NCI-H1436 (cell line): Measurements from ENCODE around the gene SMURF1.

Experiments
- DNase-seq: peaks from one replicate; lab custom pipeline; 2025; lab: John Stamatoyannopoulos, UW

The SMURF1 gene

DNA sequence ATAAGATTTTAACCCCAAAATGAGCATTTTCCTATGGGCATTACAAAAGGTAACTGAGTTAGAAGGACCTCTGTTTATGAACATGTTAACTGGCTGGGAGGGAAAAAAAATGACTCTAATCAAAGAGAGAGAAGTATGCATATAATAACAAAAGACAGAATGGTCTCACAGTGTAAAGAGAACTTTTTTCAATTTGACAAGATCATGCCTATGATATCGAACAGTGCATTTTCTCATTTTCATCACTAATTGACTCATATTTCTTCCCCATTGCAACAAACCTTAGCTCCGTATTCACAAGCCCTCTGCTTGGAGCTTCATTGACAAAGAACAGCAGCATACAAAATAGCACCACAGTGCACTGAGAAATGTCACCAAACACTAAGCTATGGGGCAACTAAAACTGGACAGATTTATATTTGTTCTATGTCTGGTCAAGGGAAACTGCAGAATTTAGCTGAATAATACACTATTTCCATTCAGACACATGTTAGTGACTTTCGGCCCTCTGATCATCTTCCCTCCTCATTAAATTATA, 45.6 kb downstream of the SMURF1 start:
- DNase-seq, result no peak

- no peak for DNase-seq
Measured at GRCh38 chr7:99097730-99098129, 46.2 kb downstream of the SMURF1 start.

DNA sequence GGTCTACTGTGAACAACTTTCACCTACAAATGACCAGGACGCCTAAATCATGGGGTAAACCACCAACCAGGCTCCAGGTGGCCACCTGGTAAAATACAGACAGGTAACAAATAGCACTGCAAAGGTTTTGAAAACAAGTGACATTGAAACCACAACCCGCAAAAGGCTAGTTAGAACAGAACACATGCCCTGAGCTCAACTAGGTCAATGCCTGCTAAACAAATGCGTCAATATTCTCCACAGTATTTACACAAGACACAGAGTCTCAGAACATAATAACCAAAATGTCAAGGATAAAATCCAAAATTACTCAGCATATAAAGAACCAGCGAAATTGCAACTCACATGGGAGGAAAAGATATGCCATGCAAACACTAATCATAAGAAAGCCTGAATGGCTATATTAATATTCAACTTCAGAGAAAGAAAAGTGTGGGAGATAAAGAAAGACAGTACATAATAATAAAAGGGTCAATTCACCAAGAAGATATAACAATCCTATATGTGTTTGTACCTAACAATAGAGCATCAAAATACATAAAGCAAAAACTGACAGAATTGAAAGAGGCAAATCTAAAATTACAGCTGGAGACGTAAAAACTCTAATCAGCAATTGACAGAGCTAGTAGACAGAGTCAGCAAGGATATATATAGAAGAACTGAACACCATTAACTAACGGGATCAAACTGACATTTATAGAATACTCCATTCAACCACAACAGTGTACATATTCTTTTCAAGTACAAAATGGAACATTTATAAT, 47.6 kb downstream of the SMURF1 start:
- no peak for DNase-seq

DNA sequence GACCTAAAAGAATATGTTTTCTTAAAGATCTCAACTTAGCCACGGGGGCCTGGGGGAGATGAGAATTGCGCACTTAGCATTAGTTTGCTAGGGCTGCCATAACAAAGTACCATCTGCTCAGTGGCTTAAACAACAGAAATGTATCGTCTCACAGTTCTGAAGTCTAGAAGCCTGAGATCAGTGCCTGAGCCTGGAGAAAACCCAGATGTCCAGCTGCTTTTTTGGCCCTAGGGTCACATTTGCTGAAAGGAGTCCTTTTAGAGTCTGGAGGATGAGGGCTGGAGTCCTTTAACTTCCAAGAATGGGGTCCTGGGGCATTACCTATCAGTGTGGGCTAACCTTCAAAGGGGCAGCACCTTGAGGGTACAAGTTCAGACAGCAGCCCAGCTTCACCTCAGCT, 48.2 kb downstream of the SMURF1 start:
- no peak for DNase-seq

GRCh38 chr7:99094401-99094800, 49.5 kb downstream of the SMURF1 start:
- no peak for DNase-seq

DNA sequence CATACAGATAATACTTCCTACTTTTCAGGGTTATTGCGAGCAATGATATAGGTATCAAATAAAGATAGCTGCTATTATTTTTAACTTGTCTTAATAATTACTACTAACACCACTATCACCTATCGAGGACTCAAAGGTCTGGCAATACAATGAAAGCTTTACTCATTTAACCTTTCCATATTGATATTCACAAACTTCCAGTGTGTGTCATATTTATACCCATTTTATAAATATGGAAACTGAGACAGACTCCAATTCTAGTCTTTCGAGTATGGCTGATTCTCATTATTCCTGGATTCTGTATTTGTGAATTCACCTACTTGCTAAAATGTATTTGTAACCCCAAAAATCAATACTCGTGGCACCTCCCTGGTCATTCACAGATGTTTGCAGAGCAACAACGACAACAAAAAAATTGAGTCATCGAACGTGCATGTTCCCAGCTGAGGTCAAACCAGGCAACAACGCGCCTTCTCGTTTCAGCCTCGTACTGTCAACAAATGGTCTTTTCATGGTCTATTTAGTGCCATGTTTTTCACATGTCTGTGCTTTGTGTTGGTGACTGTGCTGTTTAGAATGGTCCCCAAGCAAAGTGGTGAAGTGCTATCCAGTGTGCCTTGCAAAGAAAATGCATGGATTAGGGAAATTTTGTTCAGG, 51.7 kb downstream of the SMURF1 start:
- DNase-seq, result no peak

DNA sequence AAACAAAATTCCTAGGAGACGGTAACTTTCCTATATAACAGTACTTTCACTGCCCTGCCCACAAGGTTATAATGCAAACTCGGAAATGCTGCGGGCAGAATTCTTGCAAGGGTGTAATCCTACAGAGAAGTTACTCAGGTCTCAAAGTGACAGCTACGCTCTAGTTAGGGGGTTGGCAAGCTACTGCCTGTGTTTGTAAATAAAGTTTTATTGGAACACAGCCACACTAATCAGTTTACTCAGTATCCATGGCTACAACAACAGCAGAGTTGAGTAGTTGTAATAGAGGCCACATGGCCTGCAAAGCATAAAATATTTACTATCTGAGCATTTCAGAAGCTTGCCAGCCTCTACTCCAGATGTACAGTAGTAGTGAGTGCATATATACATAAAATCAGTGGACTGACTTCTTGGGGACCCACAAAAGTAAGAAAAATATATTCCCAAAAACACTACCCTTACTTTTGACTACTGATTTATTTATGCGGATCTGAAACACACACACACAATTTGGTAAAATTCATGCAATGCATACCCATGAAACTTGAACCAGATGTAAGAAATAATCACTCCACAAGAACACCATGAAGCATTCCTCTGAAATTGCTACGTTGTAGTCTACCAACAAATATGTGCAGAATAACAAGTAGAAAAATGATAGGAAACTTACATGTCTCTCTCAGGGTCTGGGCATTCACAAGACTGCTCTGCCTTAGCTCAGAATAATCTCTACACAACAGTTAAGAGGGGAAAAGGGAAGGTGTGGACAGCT, 53.0 kb downstream of the SMURF1 start:
- DNase-seq, result no peak

DNA sequence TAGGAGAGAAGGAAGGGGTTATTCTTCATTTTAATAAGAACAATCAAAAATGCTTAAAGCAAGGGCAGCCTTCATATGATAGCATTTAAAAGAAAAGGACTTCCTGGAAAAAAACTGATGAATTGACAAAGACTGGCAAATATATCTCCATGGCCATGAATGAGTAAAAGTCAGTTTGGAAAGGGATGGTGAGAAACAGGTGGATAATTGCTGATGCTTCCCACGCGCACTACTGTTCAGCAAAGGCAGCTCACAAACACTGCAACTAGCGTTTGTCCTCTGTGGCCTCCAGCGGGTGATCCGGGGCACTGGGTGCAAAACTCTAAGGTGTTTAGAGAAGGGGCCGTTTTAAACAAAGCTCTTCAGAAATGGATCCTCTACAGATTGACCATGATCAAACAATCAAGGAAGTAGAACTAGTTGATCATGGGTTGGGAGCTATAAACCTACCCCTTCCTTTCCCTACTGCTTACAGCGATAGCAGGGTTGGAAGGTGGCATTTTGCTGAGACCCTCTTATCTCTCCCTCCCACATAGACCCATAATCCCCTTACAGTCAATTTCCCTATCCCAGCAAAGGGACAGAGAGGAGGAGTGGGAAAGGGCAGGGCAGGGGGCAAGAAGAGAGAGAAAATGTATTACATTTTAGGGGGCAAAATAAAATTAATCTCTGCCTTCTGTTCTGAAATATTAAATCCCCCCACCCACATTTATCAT, 53.8 kb downstream of the SMURF1 start:
- DNase-seq, result no peak

- no peak for DNase-seq
Measured at GRCh38 chr7:99086944-99087343, 57.0 kb downstream of the SMURF1 start.

DNA sequence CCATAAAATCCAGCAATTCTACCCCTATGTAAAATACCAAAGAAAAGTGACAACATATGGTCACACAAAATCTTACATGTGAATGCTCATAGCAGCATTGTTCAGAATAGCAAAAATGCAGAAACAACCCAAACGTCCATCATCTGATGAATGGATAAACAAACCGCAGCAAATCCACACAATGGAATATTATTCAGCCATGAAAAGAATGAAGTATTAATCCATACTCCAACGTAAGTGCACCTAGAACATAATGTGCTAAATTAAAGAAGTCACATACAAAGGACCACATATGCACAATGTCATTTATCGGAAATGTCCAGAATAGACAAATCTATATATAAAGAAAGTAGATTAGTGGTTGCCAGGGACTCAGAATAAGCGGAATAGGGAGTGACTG, 57.4 kb downstream of the SMURF1 start:
- no peak for DNase-seq

- DNase-seq, result no peak
Measured at GRCh38 chr7:99083733-99084132, 60.2 kb downstream of the SMURF1 start.

DNA sequence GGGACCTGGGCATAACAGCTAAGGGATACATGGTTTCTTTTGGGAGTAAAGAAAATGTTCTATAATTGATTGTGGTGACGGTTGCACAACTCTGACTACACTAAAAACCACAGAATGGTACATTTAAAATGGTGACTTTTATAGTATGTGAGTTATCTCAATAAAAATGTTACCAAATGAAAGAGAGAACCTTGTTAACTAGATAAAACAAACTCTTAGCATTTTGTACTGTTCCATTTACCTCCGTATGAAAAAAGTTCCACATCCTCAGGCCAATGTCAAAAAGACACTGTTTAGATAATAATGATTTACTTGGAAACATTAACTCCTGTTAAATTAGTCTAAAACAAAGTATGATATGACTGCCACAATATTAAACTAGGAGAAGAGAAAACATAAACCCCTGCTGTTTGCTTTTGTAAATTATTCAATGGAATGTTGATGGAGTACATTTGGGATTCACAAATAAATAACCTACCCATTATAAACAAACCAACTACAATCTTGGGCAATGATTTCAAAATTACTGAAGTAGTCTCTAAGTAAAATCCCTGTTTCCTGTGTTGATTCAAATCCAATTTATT, 60.7 kb downstream of the SMURF1 start:
- no peak for DNase-seq

- no peak for DNase-seq
Measured at GRCh38 chr7:99080679-99081078, 63.2 kb downstream of the SMURF1 start.

DNA sequence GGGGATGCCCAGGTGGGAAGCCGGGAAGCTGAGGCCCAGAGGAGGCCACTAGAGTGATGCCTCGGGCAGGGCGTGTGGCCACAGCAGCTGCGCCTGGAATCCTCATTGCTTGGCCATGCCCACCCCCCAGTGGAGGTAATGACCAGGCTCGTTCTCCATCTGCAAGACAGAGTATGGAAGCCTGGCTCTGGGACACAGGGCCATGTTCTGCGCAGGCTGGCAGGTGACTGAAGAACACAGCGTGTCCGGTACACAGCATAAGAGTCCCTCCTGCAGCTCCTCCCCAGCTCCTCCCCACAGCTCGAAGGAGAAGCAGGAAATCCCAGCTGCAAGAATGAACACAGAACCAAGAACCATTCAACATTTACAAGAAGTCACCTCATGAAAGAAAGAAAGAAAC, 64.8 kb downstream of the SMURF1 start:
- DNase-seq, result no peak

- no peak for DNase-seq
Measured at GRCh38 chr7:99078416-99078815, 65.5 kb downstream of the SMURF1 start.

DNA sequence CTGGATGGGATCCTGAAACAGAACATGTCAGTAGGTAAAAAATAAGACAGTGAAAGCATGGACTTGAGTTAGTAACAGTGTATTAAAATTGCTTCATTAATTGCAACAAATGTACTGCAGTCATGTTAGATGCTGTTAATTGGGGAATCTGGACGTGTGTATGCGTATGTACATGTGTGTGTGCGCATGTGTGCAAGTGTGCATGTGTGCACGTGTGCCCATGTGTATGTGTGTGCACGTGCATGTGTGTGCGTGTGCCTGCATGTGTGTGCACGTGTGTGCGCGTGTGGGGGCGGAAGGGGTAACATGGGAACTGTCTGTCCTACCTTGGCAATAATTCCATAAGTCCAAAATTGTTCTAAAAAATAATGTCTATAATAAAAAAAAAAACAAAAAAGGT, 67.3 kb downstream of the SMURF1 start:
- DNase-seq, result no peak

DNA sequence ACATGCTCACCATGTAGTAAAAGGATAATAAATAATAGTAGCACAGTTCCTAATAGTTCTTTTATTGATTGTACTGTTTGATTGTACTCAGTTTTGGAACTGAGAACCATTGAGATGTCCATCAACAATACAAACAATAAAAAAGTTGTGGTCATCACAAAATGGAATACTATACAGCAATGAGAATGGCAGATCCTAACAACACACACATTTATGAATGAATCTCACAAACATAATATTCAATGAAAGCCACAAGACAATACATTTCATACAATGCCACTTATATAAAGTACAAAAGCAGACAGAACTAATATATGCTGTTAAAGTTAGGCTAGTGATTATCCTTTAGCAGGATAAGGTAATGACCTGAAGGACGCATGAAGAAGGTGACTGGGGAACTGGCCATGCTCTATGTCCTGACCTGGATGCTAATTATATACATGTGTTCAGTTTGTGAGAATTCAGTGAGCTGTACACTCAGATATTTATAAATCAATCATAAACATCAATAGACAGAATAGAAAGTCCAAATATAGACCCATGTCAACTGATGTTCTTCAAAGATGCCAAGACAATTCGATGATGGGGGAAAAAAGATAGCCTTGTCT, 70.0 kb downstream of the SMURF1 start:
- no peak for DNase-seq

DNA sequence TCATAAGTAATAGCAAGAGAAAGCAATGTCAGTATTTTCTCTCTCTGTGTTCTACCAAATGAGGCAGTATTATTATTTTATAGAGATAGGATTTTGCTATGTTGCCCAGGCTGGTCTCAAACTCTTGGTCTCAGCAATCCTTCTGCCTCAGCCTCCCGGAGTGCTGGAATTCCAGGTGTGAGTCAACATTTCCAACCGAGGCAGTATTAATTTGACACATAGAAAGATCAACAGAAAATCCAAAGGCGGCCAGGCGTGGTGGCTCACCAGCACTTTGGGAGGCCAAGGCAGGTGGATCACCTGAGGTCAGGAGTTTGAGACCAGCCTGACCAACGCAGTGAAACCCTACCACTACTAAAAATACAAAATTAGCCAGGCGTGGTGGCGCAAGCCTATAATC, 71.8 kb downstream of the SMURF1 start:
- no peak for DNase-seq

DNA sequence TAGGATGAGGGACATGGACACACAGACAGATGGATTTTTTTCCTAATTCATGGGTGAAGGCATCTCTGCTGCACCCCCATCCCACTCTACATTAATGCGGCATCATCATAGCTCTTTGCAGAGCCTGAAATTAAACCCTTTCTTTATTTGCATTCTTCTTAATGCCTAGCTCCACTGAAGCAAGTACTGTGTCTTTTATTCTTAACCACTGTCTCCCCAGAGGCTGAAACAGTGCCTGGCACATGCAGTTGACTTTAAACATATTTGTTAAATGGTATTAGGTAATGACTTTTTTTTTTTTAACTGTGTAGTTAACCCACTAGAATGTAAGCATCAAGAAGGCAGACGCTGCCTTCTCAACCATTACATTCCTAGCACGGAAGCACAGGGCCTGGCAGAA, 73.5 kb downstream of the SMURF1 start:
- no peak for DNase-seq

GRCh38 chr7:99061001-99061776, 82.7 kb downstream of the SMURF1 start:
- DNase-seq, result no peak

GRCh38 chr7:99054781-99055180, 89.1 kb downstream of the SMURF1 start:
- no peak for DNase-seq
